Large intestine (tissue), 12 donors: Measurements from ENCODE around the gene SIGLEC10. TPM values are rescaled to one million over a fixed set of nuclear protein-coding genes. Genes with fewer than 3 reads are reported as not detected.
A peak's percentile ranks its signal among the peaks of the same experiment; 100 is the strongest.
"Not testable (repeated sequence)": the region's sequence is repeated elsewhere in the genome, so short reads cannot be mapped to it uniquely, and the experiment has no call there.

ENCODE experiments used
- DNase-seq, 2 donors: peaks; one replicate each; pipeline versions ENCODE4 v3.0.0 to v3.0.0-alpha.2; 2013
- H3K27ac ChIP-seq: one replicate; pipeline ENCODE4 v1.5.1; 2013; ENCODE audit warnings: low read length
- H3K27me3 ChIP-seq: 2 replicates; pipeline ENCODE4 v1.6.1; 2013; ENCODE audit warnings: low read length; ENCODE audit not compliant: control insufficient read depth, insufficient read depth
- H3K36me3 ChIP-seq: 2 replicates; pipeline ENCODE4 v1.6.1; 2013; ENCODE audit warnings: low read length; ENCODE audit not compliant: control insufficient read depth, insufficient read depth
- H3K4me1 ChIP-seq: one replicate; pipeline ENCODE4 v1.6.1; 2013; ENCODE audit warnings: low read length; ENCODE audit not compliant: control insufficient read depth, insufficient read depth
- H3K4me3 ChIP-seq: one replicate; pipeline ENCODE4 v1.5.1; 2013; ENCODE audit warnings: low read length
- H3K9me3 ChIP-seq: one replicate; pipeline ENCODE4 v1.6.1; 2013; ENCODE audit warnings: mild to moderate bottlenecking, low read depth, low read length, moderate library complexity; ENCODE audit not compliant: control insufficient read depth
- WGBS: methylation state at CpG from one replicate; pipeline ENCODE4 v1.1.5; 2013; ENCODE audit warnings: low lambda C conversion rate; ENCODE audit not compliant: insufficient coverage; 5-methylcytosine and 5-hydroxymethylcytosine counted together
- long read RNA-seq, 11 donors: transcript quantifications; one replicate each; lab custom pipeline, GENCODE V29; 2026
- polyA plus RNA-seq: library from polyadenylated mRNA; unstranded; fragments of 120-200 nt; gene quantifications from one replicate; pipeline ENCODE4 v1.2.1, GENCODE V29; 2013

Gene SIGLEC10, protein sequence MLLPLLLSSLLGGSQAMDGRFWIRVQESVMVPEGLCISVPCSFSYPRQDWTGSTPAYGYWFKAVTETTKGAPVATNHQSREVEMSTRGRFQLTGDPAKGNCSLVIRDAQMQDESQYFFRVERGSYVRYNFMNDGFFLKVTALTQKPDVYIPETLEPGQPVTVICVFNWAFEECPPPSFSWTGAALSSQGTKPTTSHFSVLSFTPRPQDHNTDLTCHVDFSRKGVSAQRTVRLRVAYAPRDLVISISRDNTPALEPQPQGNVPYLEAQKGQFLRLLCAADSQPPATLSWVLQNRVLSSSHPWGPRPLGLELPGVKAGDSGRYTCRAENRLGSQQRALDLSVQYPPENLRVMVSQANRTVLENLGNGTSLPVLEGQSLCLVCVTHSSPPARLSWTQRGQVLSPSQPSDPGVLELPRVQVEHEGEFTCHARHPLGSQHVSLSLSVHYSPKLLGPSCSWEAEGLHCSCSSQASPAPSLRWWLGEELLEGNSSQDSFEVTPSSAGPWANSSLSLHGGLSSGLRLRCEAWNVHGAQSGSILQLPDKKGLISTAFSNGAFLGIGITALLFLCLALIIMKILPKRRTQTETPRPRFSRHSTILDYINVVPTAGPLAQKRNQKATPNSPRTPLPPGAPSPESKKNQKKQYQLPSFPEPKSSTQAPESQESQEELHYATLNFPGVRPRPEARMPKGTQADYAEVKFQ
- polyA plus RNA-seq, result 10.5 TPM
- long read RNA-seq, donor 1, result 0 reads
- long read RNA-seq, donor 2, partial matches to known transcripts, result 0 of 1 reads
- long read RNA-seq, donor 2, other reads (novel, unspliced or antisense), result 0 of 1 reads
- long read RNA-seq, donor 3, partial matches to known transcripts, result 0 of 1 reads
- long read RNA-seq, donor 3, other reads (novel, unspliced or antisense), result 0 of 1 reads
- long read RNA-seq, donor 4, result 0 reads
- long read RNA-seq, donor 5, result 0 reads
- long read RNA-seq, donor 6, partial matches to known transcripts, result 0 of 1 reads
- long read RNA-seq, donor 6, other reads (novel, unspliced or antisense), result 0 of 1 reads
- long read RNA-seq, donor 7, result 0 reads
- long read RNA-seq, donor 8, partial matches to known transcripts, result 0 of 2 reads
- long read RNA-seq, donor 8, other reads (novel, unspliced or antisense), result 0 of 2 reads
- long read RNA-seq, donor 9, result 0 reads
- long read RNA-seq, donor 10, partial matches to known transcripts, result 0 of 2 reads
- long read RNA-seq, donor 10, other reads (novel, unspliced or antisense), result 0 of 2 reads
- long read RNA-seq, donor 11, result 0 reads

DNA sequence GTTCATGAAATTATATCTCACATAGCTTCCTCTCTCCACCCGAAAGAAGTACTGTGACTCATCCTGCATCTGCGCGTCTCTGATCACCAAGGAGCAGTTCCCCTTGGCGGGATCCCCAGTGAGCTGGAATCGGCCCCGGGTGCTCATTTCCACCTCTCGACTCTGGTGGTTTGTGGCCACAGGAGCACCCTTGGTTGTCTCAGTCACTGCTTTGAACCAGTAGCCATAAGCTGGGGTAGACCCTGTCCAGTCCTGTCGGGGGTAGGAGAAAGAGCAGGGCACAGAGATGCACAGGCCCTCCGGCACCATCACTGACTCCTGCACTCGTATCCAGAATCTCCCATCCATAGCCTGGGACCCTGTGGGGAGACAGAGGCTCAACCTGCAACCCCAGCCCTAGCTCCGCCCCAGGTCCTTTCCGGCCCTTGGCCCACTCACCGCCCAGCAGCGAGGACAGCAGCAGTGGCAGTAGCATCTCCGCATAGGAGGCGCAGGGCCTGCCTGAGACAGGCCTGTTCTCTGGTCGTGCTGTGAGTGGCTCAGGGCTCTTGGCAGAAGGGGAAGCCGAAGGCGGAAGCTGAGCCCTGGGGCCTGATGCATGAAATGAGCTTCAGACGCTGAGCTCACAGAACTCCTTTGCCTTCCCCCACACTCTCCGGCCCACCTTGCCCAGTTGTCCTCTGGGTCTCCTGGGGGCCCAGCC, at the start of gene SIGLEC10:
SIGLEC10 (minus strand) TSS at position 536 of the 703 bp plus-strand sequence; CDS start at position 475, 61 bp downstream.
- WGBS, result no CpG with 5 or more reads among the region's 21 CpGs
- H3K27ac ChIP-seq, result no peak within 1 kb of the TSS
- no peaks in the 10 kb centered on the region for H3K27me3 ChIP-seq
- no peak for DNase-seq
- H3K4me3 ChIP-seq, result no peak within 1 kb of the TSS
- H3K9me3 ChIP-seq, result no peaks in the 10 kb centered on the region
- no peaks in the 10 kb centered on the region for H3K4me1 ChIP-seq
- no peaks in the 10 kb centered on the region for H3K36me3 ChIP-seq

GRCh38 chr19:51466723-51467122, 49.3 kb upstream of the SIGLEC10 start:
- DNase-seq, result no peak
- 71% methylated on average over 3 of the region's 3 CpGs for WGBS
- Histone ChIP-seq H3K36me3 (no peaks in the 10 kb centered on the region), H3K4me3 (no peak overlapping the region), H3K4me1 (no peaks in the 10 kb centered on the region), H3K9me3 (no peaks in the 10 kb centered on the region), H3K27ac (no peak overlapping the region), H3K27me3 (peaks cover 13% of the 10 kb centered on the region)

DNA sequence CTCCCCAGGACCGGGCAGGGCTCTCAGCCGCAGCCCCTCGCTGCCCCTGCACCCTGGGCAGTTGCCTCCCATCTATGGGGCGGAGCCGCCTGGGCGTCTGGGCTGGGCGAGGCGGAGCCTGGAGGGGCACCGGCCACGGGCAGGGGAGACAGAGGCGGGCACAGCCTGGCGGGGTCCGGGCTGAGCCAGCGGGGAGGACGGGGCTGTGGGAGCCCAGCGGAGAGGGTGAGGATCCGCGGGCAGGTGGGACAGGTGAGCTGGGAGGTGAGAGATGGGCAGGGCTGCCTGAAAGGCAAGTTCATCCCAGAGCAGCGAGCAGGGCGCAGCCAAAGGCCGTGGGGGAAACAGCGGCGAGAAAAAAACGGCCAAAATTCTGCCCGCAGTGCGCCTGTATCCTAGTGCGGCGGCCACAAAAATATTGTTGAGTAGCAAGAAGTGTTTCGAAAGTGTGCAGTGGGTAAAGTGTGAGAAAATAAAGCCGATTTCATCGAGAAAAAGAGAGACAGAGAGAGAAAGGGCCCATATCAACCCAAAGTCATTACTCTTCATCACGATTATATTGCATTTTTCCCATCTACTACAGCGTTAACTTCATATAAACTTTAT, 46.6 kb upstream of the SIGLEC10 start:
- 22% methylated on average over 7 of the region's 33 CpGs for WGBS
- H3K27me3 ChIP-seq, result peaks cover 13% of the 10 kb centered on the region

DNA sequence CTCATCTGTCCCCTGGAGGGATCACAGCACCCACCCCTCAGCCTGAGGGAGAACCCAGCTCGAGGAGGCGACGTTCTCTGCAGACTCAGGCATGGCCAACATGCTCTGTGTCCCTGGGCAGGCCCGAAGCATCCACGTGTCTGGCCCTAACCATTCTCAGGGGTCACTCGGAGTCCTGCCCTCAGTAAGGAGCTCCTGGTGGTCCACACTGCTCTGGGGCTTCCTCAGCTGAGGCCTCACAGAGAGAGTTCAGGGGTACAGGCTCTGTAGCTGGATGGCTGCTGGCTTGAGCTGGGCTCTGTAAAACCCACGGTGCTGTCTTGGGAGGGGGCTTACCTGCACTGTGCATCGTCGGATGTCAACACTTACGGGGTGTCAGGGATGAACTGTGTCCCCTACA, 45.2 kb upstream of the SIGLEC10 start:
- Histone ChIP-seq H3K27me3 (peaks cover 13% of the 10 kb centered on the region), H3K4me1 (no peaks in the 10 kb centered on the region), H3K27ac (no peak overlapping the region), H3K4me3 (no peak overlapping the region), H3K36me3 (no peaks in the 10 kb centered on the region), H3K9me3 (peaks cover 2% of the 10 kb centered on the region)
- no CpG with 5 or more reads among the region's 10 CpGs for WGBS
- DNase-seq, result no peak

More for the DNA sequence above, 46.6 kb upstream of the SIGLEC10 start:
- not testable (repeated sequence) for H3K4me1 ChIP-seq, H3K27ac ChIP-seq, H3K36me3 ChIP-seq, H3K9me3 ChIP-seq, DNase-seq, H3K4me3 ChIP-seq

- no peak overlapping the region for H3K27ac ChIP-seq
- H3K36me3 ChIP-seq, result no peaks in the 10 kb centered on the region
- no peak for DNase-seq
- no CpG with 5 or more reads among the region's 7 CpGs for WGBS
- peaks cover 13% of the 10 kb centered on the region for H3K27me3 ChIP-seq
- peaks cover 2% of the 10 kb centered on the region for H3K9me3 ChIP-seq
- no peak overlapping the region for H3K4me3 ChIP-seq
- H3K4me1 ChIP-seq, result no peaks in the 10 kb centered on the region
These were observed 44.8 kb upstream of the SIGLEC10 start for GRCh38 chr19:51462276-51462675.

DNA sequence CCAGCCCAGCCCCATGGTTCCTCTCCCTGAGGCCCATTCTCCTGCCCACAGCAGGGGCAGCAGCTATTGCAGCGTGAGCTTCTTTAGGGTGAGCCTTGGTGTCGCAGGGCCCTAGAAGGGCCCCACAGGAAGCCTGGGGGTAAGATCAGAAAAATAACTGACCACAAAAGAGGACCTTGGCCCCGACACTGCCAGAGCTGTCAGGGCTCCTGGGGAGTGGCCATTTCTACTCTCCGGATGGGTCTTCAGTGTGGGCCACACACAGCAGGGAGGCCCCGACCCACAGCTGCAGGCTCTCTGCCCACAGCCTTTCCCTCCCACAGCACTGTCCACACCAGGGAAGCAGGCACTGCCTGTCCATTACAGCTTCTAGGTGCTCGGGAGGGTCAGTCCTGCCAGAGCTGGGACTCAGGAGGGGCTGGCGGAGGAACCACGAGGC, 44.3 kb upstream of the SIGLEC10 start:
- Histone ChIP-seq H3K4me3 (no peak overlapping the region), H3K36me3 (no peaks in the 10 kb centered on the region), H3K4me1 (no peaks in the 10 kb centered on the region), H3K27me3 (peaks cover 13% of the 10 kb centered on the region), H3K27ac (no peak overlapping the region), H3K9me3 (peaks cover 2% of the 10 kb centered on the region)
- WGBS, result no CpG with 5 or more reads among the region's 8 CpGs
- DNase-seq, result no peak

DNA sequence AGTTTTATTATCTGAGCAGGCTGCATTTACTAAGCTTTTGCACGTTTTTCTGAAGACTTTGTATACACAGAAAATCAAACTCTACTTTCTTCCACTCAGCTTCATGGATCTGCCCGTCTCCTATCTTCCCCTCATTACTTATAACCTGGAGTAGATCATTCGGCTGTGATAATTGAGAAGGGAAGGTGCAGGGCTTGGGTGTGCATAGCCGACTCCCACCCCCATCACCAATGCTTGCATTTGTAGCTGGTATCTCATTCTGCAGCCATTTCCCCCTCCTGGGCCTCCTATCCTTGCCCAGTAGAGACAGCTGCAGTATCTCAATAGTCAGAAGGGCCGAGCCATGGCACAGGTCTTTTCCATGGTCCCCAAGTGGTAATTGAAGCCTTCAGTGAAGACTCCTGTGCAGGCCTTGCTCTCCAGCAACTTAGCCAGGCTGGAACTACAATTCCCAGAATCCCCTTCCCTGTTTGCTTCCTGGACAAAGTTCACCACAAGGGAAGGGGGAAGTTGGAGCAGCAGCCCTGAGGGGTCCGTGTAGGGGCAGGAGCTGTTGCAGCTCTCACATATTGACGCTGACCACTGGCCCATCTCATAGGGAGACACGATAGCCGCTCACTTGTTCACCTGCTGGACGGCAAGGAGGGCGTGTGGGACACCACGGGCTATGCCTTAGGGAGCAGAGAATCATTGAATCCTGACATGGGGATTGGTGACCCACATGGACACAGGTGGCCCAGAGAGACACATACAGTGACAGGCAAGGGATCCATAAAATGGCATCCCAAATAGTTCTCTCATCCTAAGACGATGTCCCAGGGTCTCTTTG, 42.9 kb upstream of the SIGLEC10 start:
- Histone ChIP-seq H3K4me3 (peak overlapping the region; percentile 21), H3K4me1 (no peaks in the 10 kb centered on the region), H3K27me3 (peaks cover 13% of the 10 kb centered on the region), H3K9me3 (peaks cover 2% of the 10 kb centered on the region), H3K36me3 (no peaks in the 10 kb centered on the region), H3K27ac (no peak overlapping the region)
- peak in 1 of 2 donors; percentile 39 for DNase-seq
- WGBS, result no CpG with 5 or more reads among the region's 13 CpGs

DNA sequence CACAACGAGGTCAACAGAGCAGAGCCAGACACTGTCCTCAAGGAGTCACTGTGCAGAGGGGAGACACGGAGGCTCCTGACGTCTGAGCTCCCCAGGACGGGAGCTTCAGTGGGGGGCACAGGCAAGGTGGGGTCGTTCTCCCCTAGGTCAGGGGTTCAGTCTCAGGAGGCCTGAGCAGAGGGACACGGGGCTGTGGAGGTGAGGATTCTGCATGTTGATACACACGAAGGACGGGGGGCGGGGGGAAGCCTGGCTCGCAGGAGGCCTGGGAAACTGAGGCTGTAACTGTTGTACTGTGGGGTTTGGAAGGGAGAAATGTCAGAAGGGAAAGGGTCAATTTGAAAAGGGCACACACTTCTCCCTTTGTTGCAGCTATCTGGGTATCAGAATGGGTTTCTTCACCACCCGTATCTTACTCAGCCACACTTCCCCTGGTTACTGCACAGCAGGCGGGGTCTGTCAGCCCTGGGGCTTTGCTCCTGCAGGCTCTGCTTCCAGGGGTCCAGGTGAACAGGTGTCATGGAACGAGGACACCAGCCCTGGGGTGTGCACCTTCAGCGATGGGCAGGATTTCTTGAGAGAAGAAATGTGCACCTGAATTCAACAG, 41.6 kb upstream of the SIGLEC10 start:
- Histone ChIP-seq H3K36me3 (no peaks in the 10 kb centered on the region), H3K4me1 (no peaks in the 10 kb centered on the region), H3K27me3 (peaks cover 13% of the 10 kb centered on the region), H3K4me3 (no peak overlapping the region), H3K9me3 (peaks cover 2% of the 10 kb centered on the region), H3K27ac (no peak overlapping the region)
- no peak for DNase-seq
- no CpG with 5 or more reads among the region's 14 CpGs for WGBS
